Measurements from ENCODE around the gene PTGR1. TPM values are rescaled to one million over a fixed set of nuclear protein-coding genes. Genes with fewer than 3 reads are reported as not detected.
A peak's percentile ranks its signal among the peaks of the same experiment; 100 is the strongest.

Gene PTGR1
- total and polyA plus RNA-seq, 2 of the 8 experiments (the other 6 are each of a cell fraction or from before 2014, with no cell fraction given), result 16.9 to 28.5 TPM

DNA sequence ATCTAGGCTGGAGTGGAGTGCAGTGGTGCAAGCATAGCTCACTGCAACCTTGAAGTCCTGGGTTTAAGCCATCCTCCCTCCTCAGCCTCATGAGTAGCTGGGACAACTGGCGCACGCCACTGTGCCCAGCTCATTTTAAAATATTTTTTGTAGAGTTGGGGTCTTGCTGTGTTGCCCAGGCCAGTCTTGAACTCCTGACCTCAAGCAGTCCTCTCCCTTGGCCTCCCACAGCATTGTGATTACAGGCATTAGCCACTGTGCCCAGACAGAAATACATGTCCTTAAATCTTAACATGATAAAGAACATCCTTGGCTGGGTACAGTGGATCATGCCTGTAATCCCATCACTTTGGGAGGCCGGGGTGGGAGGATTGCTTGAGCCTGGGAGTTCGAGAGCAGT lies 67.7 kb downstream of the PTGR1 start:
- Histone ChIP-seq H4K5ac (ENCODE audit: insufficient read length, low read depth, low read length) (no peak overlapping the region), H3K79me2 (ENCODE audit: control insufficient read depth in 1 of 2, insufficient read depth in 2 of 2, low read length in 2 of 2) (peaks cover 0 to 48% of the 10 kb centered on the region in 2 experiments; a peak in 3 of 4 replicates), H3K27me3 (replicated peaks in 1 of 4; ENCODE audit: control insufficient read depth in 3 of 4, extremely low read depth in 1 of 4, insufficient read depth in 3 of 4, low read length in 3 of 4) (no peaks in the 10 kb centered on the region), H3K9ac (replicated peaks in 1 of 4; ENCODE audit: extremely low read depth in 1 of 4, low read depth in 3 of 4, low read length in 3 of 4) (no peak overlapping the region), H3K14ac (ENCODE audit: insufficient read length) (no peak overlapping the region), H2AK5ac (ENCODE audit: low read depth, low read length) (peak overlapping the region; percentile 77; the same call in 1 of the 2 replicates), H4K20me1 (replicated peaks in 1 of 2; ENCODE audit: control insufficient read depth in 1 of 2, insufficient read depth in 2 of 2, low read length in 2 of 2) (no peaks in the 10 kb centered on the region), H3K23ac (ENCODE audit: insufficient read length) (no peak overlapping the region), H3K4me1 (replicated peaks in 1 of 4; ENCODE audit: control insufficient read depth in 3 of 4, insufficient read depth in 4 of 4, low read length in 3 of 4) (peaks cover 9 to 17% (median 10%) of the 10 kb centered on the region in 4 experiments; a peak in 5 of 7 replicates), H2BK20ac (ENCODE audit: low read length) (no peak overlapping the region), H3K4me3 (ENCODE audit: extremely low read depth in 1 of 4, insufficient read depth in 2 of 4, low read depth in 3 of 4, low read length in 4 of 4) (no peak overlapping the region), H3K18ac (ENCODE audit: extremely low read depth, low read length) (no peak overlapping the region), H3K36me3 (ENCODE audit: control insufficient read depth in 2 of 4, insufficient read depth in 4 of 4, low read length in 3 of 4) (peaks cover 3 to 70% (median 45%) of the 10 kb centered on the region in 4 experiments), H2AFZ (ENCODE audit: low read length) (no peak overlapping the region), H3K23me2 (ENCODE audit: low read depth, low read length) (no peaks in the 10 kb centered on the region; the same call in 1 of the 2 replicates), H3K9me3 (ENCODE audit: insufficient read depth in 2 of 2, low read depth in 1 of 2, low read length in 1 of 2) (peaks cover 4 to 13% of the 10 kb centered on the region in 2 experiments), H4K8ac (ENCODE audit: extremely low read depth, insufficient read depth, low read length) (no peak overlapping the region), H3K4ac (replicated peaks; ENCODE audit: insufficient read length, low read depth, low read length) (no peak overlapping the region), H4K91ac (replicated peaks; ENCODE audit: insufficient read length, low read length) (no peak overlapping the region), H3K4me2 (ENCODE audit: insufficient read depth in 1 of 2, low read depth in 2 of 2, low read length in 2 of 2) (no peak overlapping the region), H2BK15ac (ENCODE audit: low read length) (no peak overlapping the region), H3K27ac (ENCODE audit: low read depth, low read length) (no peak overlapping the region), H2BK5ac (ENCODE audit: low read depth, low read length) (peak overlapping the region; percentile 58; the same call in 1 of the 2 replicates), H2BK12ac (ENCODE audit: low read depth, low read length) (peak overlapping the region; percentile 64; the same call in 1 of the 2 replicates), H2BK120ac (replicated peaks; ENCODE audit: low read depth, low read length) (no peak overlapping the region), H3K56ac (replicated peaks; ENCODE audit: insufficient read length, low read depth, low read length) (no peak overlapping the region), H3K79me1 (ENCODE audit: low read depth, low read length) (peaks cover 3% of the 10 kb centered on the region; the same call in 1 of the 2 replicates)
- WGBS, 2 experiments (ENCODE audit: extremely low coverage in 1 of 2, insufficient coverage in 1 of 2, insufficient read length in 1 of 2, insufficient replicate concordance in 2 of 2, low coverage in 1 of 2, low lambda C conversion rate in 2 of 2, missing lambda C conversion rate in 1 of 2), result 91% methylated on average over 4 of the region's 4 CpGs; no CpG with 5 or more reads in 1 of the 2 experiments
- ChIA-PET POLR2A (ENCODE audit: partially characterized antibody) (interaction anchor here (0.7 to 6.3 kb wide), 4 partner anchors 10 to 80 kb away, joined by 3 to 53 read pairs (median 3); no protein-coding TSS in a partner anchor), CTCF (ENCODE audit: partially characterized antibody) (interaction anchor here (1.1 to 1.2 kb wide), 2 partner anchors 11 to 18 kb away, joined by 3 to 4 read pairs; no protein-coding TSS in a partner anchor)
- FAIRE-seq, result no peak
- TF ChIP-seq CHD1 (IDR thresholded peaks at IDR 0.05; ENCODE audit: low read depth, low read length) (no peak), CHD2 (IDR thresholded peaks at IDR 0.05; ENCODE audit: low read length) (no peak), TAF1 (IDR thresholded peaks at IDR 0.05; ENCODE audit: low read depth, low read length) (no peak), EP300 (IDR thresholded peaks at IDR 0.05; ENCODE audit: borderline replicate concordance in 1 of 2, low read depth in 2 of 2, low read length in 2 of 2) (no peak), ASH2L (IDR thresholded peaks at IDR 0.05; ENCODE audit: low read length) (no peak), JUN (IDR thresholded peaks at IDR 0.05; ENCODE audit: low read depth, low read length) (no peak), RFX5 (IDR thresholded peaks at IDR 0.05; ENCODE audit: borderline replicate concordance, low read depth, low read length) (no peak), CTBP2 (IDR thresholded peaks at IDR 0.05; ENCODE audit: borderline replicate concordance, insufficient read depth, insufficient read length, low read length) (no peak), CBX5 (IDR thresholded peaks at IDR 0.05; ENCODE audit: low read depth, low read length) (no peak), GABPA (IDR thresholded peaks at IDR 0.05; ENCODE audit: borderline replicate concordance, insufficient read depth, low read length) (no peak), SP2 (IDR thresholded peaks at IDR 0.05; ENCODE audit: low read length) (no peak)
- TF ChIP-seq, protein P1, sequence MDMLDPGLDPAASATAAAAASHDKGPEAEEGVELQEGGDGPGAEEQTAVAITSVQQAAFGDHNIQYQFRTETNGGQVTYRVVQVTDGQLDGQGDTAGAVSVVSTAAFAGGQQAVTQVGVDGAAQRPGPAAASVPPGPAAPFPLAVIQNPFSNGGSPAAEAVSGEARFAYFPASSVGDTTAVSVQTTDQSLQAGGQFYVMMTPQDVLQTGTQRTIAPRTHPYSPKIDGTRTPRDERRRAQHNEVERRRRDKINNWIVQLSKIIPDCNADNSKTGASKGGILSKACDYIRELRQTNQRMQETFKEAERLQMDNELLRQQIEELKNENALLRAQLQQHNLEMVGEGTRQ (IDR thresholded peaks at IDR 0.05; ENCODE audit: low read length), result no peak
- DNase-seq (ENCODE audit: low read depth in 1 of 2, low spot score in 2 of 2), result no peak

All from H1 (cell line).